ENCODE results near the gene PTX4.

Gene PTX4

GRCh38 chr16:1468426-1468810 lies 20.3 kb downstream of the PTX4 start:
- Histone ChIP-seq H2AK5ac (ENCODE audit: low read length) (no peak overlapping the region), H3K14ac (ENCODE audit: low read length) (no peak overlapping the region), H4K91ac (ENCODE audit: low read depth, low read length) (no peak overlapping the region), H3K9ac (ENCODE audit: low read length) (no peak overlapping the region), H3K4me3 (ENCODE audit: low read depth, low read length) (no peak overlapping the region), H3K79me2 (ENCODE audit: control insufficient read depth, insufficient read depth, low read length, poor library complexity) (no peaks in the 10 kb centered on the region), H2BK5ac (ENCODE audit: low read depth, low read length, poor library complexity) (no peak overlapping the region), H3K4me2 (ENCODE audit: low read length) (no peak overlapping the region), H2BK120ac (ENCODE audit: insufficient read depth, low read length, poor library complexity) (no peak overlapping the region), H3K18ac (ENCODE audit: low read length) (no peak overlapping the region), H3K27ac (ENCODE audit: low read depth, low read length) (no peak overlapping the region), H4K8ac (ENCODE audit: low read depth, low read length) (no peak overlapping the region), H4K12ac (ENCODE audit: low read depth, low read length) (no peak overlapping the region), H3K4ac (ENCODE audit: low read depth, low read length) (no peak overlapping the region), H3K36me3 (ENCODE audit: control insufficient read depth in 1 of 2, insufficient read depth in 2 of 2, low read length in 2 of 2) (peaks cover 5 to 6% of the 10 kb centered on the region in 2 experiments), H2AFZ (ENCODE audit: insufficient read depth, low read length, poor library complexity) (no peak overlapping the region), H3K4me1 (ENCODE audit: control insufficient read depth in 1 of 2, insufficient read depth in 2 of 2, low read length in 2 of 2) (peaks cover 13 to 15% of the 10 kb centered on the region in 2 experiments), H3K9me3 (ENCODE audit: insufficient read depth, low read depth, low read length) (peaks cover 2% of the 10 kb centered on the region), H3K27me3 (ENCODE audit: insufficient read depth, low read length) (no peaks in the 10 kb centered on the region), H2BK12ac (ENCODE audit: low read length) (no peak overlapping the region), H3K23ac (ENCODE audit: low read length) (no peak overlapping the region), H3K79me1 (ENCODE audit: low read length) (no peaks in the 10 kb centered on the region)
- no peak for DNase-seq
- no CpG with 5 or more reads among the region's 22 CpGs for WGBS (ENCODE audit: extremely low coverage, insufficient coverage, insufficient read length)

DNA sequence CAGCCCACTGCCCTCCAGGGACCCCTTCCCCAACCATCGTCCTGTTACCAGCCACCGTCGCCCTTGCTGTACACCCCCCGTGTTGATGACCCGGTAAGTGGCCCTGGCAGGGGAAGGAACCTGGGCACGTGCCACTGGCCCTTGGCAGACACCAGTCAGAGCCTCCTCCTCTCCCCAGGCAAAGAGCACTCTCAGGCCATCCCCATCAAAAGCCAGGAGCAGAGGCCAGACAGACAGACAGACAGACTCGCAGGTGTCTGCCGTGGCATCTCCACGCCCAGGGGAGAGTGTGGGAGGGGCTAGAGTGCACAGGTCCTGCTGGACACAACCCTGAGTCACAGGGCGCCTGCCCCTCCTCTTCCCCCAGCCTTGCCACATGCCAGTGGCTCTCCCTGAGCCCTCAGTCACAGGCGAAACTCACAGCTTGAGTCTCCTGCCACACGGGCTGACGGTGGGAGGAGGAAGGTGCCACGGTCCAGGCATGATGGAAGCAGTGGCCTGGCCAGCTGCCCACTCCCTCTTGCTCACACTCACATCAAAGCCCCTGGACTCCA lies 21.7 kb downstream of the PTX4 start:
- Histone ChIP-seq H3K79me1 (ENCODE audit: low read length) (no peaks in the 10 kb centered on the region), H2BK5ac (ENCODE audit: low read depth, low read length, poor library complexity) (no peak overlapping the region), H3K27ac (ENCODE audit: low read depth, low read length) (no peak overlapping the region), H3K4me2 (ENCODE audit: low read length) (no peak overlapping the region), H3K27me3 (ENCODE audit: insufficient read depth, low read length) (no peaks in the 10 kb centered on the region), H3K9ac (ENCODE audit: low read length) (no peak overlapping the region), H3K4me3 (ENCODE audit: low read depth, low read length) (no peak overlapping the region), H3K23ac (ENCODE audit: low read length) (no peak overlapping the region), H3K4me1 (ENCODE audit: control insufficient read depth in 1 of 2, insufficient read depth in 2 of 2, low read length in 2 of 2) (peaks cover 13 to 15% of the 10 kb centered on the region in 2 experiments), H3K9me3 (ENCODE audit: insufficient read depth, low read depth, low read length) (peaks cover 2% of the 10 kb centered on the region), H2BK120ac (ENCODE audit: insufficient read depth, low read length, poor library complexity) (no peak overlapping the region), H3K79me2 (ENCODE audit: control insufficient read depth, insufficient read depth, low read length, poor library complexity) (no peaks in the 10 kb centered on the region), H3K18ac (ENCODE audit: low read length) (no peak overlapping the region), H2AK5ac (ENCODE audit: low read length) (no peak overlapping the region), H3K36me3 (ENCODE audit: control insufficient read depth in 1 of 2, insufficient read depth in 2 of 2, low read length in 2 of 2) (peaks cover 6 to 7% of the 10 kb centered on the region in 2 experiments), H3K14ac (ENCODE audit: low read length) (no peak overlapping the region), H4K91ac (ENCODE audit: low read depth, low read length) (no peak overlapping the region), H4K8ac (ENCODE audit: low read depth, low read length) (no peak overlapping the region), H3K4ac (ENCODE audit: low read depth, low read length) (no peak overlapping the region), H4K12ac (ENCODE audit: low read depth, low read length) (no peak overlapping the region), H2BK12ac (ENCODE audit: low read length) (no peak overlapping the region), H2AFZ (ENCODE audit: insufficient read depth, low read length, poor library complexity) (no peak overlapping the region)
- WGBS (ENCODE audit: extremely low coverage, insufficient coverage, insufficient read length) = no CpG with 5 or more reads among the region's 14 CpGs
- DNase-seq = peak in 1 of 2 donors; percentile 62

DNA sequence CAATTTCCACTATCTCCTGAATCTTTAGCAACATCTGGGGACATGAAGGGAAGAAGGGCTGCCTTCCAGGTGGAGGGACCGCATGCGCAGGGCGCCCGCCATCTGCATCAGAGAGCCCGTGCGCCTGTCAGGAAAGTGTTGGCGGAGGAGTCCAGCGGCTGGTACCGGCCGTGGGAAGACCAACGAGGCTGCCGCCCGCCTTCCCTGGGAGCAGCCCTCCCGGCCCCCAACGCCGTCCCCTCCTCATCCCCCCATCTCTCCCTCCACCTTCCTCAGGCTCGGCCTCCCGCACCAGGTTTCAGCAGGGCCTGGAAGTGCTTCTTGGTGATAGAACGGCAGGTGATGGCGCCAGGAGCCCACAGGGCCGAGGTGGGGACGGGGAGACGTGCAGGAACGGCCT lies 22.7 kb downstream of the PTX4 start:
- no peak overlapping the region for H2BK12ac ChIP-seq (ENCODE audit: low read length)
- H3K18ac ChIP-seq (ENCODE audit: low read length) = no peak overlapping the region
- no peak overlapping the region for H3K9ac ChIP-seq (ENCODE audit: low read length)
- no peak for DNase-seq
- no peak overlapping the region for H3K27ac ChIP-seq (ENCODE audit: low read depth, low read length)
- no peak overlapping the region for H3K4me3 ChIP-seq (ENCODE audit: low read depth, low read length)
- H3K9me3 ChIP-seq (ENCODE audit: insufficient read depth, low read depth, low read length) = no peaks in the 10 kb centered on the region
- no peak overlapping the region for H4K12ac ChIP-seq (ENCODE audit: low read depth, low read length)
- no peak overlapping the region for H4K91ac ChIP-seq (ENCODE audit: low read depth, low read length)
- no peak overlapping the region for H3K14ac ChIP-seq (ENCODE audit: low read length)
- peaks cover 10 to 12% of the 10 kb centered on the region in 2 experiments for H3K36me3 ChIP-seq (ENCODE audit: control insufficient read depth in 1 of 2, insufficient read depth in 2 of 2, low read length in 2 of 2)
- no peak overlapping the region for H3K4ac ChIP-seq (ENCODE audit: low read depth, low read length)
- H3K4me1 ChIP-seq (ENCODE audit: control insufficient read depth in 1 of 2, insufficient read depth in 2 of 2, low read length in 2 of 2) = peaks cover 7 to 12% of the 10 kb centered on the region in 2 experiments
- no peak overlapping the region for H2AK5ac ChIP-seq (ENCODE audit: low read length)
- no peaks in the 10 kb centered on the region for H3K79me1 ChIP-seq (ENCODE audit: low read length)
- no peaks in the 10 kb centered on the region for H3K79me2 ChIP-seq (ENCODE audit: control insufficient read depth, insufficient read depth, low read length, poor library complexity)
- no peak overlapping the region for H2BK120ac ChIP-seq (ENCODE audit: insufficient read depth, low read length, poor library complexity)
- no peaks in the 10 kb centered on the region for H3K27me3 ChIP-seq (ENCODE audit: insufficient read depth, low read length)
- H2AFZ ChIP-seq (ENCODE audit: insufficient read depth, low read length, poor library complexity) = no peak overlapping the region
- no CpG with 5 or more reads among the region's 24 CpGs for WGBS (ENCODE audit: extremely low coverage, insufficient coverage, insufficient read length)
- H2BK5ac ChIP-seq (ENCODE audit: low read depth, low read length, poor library complexity) = no peak overlapping the region
- no peak overlapping the region for H4K8ac ChIP-seq (ENCODE audit: low read depth, low read length)
- H3K4me2 ChIP-seq (ENCODE audit: low read length) = no peak overlapping the region
- H3K23ac ChIP-seq (ENCODE audit: low read length) = no peak overlapping the region

- WGBS (ENCODE audit: extremely low coverage, insufficient coverage, insufficient read length) = no CpG with 5 or more reads among the region's 13 CpGs
- Histone ChIP-seq H3K4ac (ENCODE audit: low read depth, low read length) (no peak overlapping the region), H2AFZ (ENCODE audit: insufficient read depth, low read length, poor library complexity) (no peak overlapping the region), H3K4me1 (ENCODE audit: control insufficient read depth in 1 of 2, insufficient read depth in 2 of 2, low read length in 2 of 2) (peaks cover 7 to 10% of the 10 kb centered on the region in 2 experiments), H3K14ac (ENCODE audit: low read length) (no peak overlapping the region), H2BK12ac (ENCODE audit: low read length) (no peak overlapping the region), H3K9ac (ENCODE audit: low read length) (no peak overlapping the region), H3K9me3 (ENCODE audit: insufficient read depth, low read depth, low read length) (no peaks in the 10 kb centered on the region), H2BK120ac (ENCODE audit: insufficient read depth, low read length, poor library complexity) (no peak overlapping the region), H3K23ac (ENCODE audit: low read length) (no peak overlapping the region), H4K12ac (ENCODE audit: low read depth, low read length) (no peak overlapping the region), H3K36me3 (ENCODE audit: control insufficient read depth in 1 of 2, insufficient read depth in 2 of 2, low read length in 2 of 2) (peaks cover 15 to 17% of the 10 kb centered on the region in 2 experiments), H3K18ac (ENCODE audit: low read length) (no peak overlapping the region), H3K79me2 (ENCODE audit: control insufficient read depth, insufficient read depth, low read length, poor library complexity) (no peaks in the 10 kb centered on the region), H3K27ac (ENCODE audit: low read depth, low read length) (no peak overlapping the region), H2BK5ac (ENCODE audit: low read depth, low read length, poor library complexity) (no peak overlapping the region), H3K4me3 (ENCODE audit: low read depth, low read length) (no peak overlapping the region), H4K8ac (ENCODE audit: low read depth, low read length) (no peak overlapping the region), H3K79me1 (ENCODE audit: low read length) (no peaks in the 10 kb centered on the region), H4K91ac (ENCODE audit: low read depth, low read length) (no peak overlapping the region), H3K4me2 (ENCODE audit: low read length) (no peak overlapping the region), H2AK5ac (ENCODE audit: low read length) (no peak overlapping the region), H3K27me3 (ENCODE audit: insufficient read depth, low read length) (no peaks in the 10 kb centered on the region)
- no peak for DNase-seq
Observed at GRCh38 chr16:1465567-1465915, 23.2 kb downstream of the PTX4 start.

Data from trophoblast cell (in vitro differentiated cells and primary cell).